ENCODE measurements around the gene DNAJB2. TPM values are rescaled to one million over a fixed set of nuclear protein-coding genes. Genes with fewer than 3 reads are reported as not detected.
A peak's percentile ranks its signal among the peaks of the same experiment; 100 is the strongest.

Gene DNAJB2
- total RNA-seq, 4 donors from 2014 or later = 45.3 to 76.1 (median 54.9) TPM

- no peaks in the 10 kb centered on the region for H3K36me3 ChIP-seq
- H3K27ac ChIP-seq = no peak overlapping the region
- 90% methylated on average over 2 of the region's 25 CpGs; no CpG with 5 or more reads in 1 of the 2 donors for WGBS, 2 donors (ENCODE audit: low coverage in 1 of 2)
- TF ChIP-seq POLR2AphosphoS5 (IDR thresholded peaks at IDR 0.05) (no peak), EP300 (IDR thresholded peaks at IDR 0.05) (no peak), CTCF (IDR thresholded peaks at IDR 0.05) (no peak), POLR2A (IDR thresholded peaks at IDR 0.05) (no peak)
- peaks cover 0 to 23% (median 4%) of the 10 kb centered on the region in 3 donors for H3K4me1 ChIP-seq
- peaks cover 24% of the 10 kb centered on the region for H3K27me3 ChIP-seq
- H3K4me3 ChIP-seq = no peak overlapping the region
- no peaks in the 10 kb centered on the region for H3K9me3 ChIP-seq
- no peak for ATAC-seq
These were observed 17.6 kb downstream of the DNAJB2 start for GRCh38 chr2:219296631-219297391.

- Histone ChIP-seq H3K27ac (no peak overlapping the region), H3K9me3 (no peaks in the 10 kb centered on the region), H3K27me3 (peaks cover 35% of the 10 kb centered on the region), H3K4me1 (peaks cover 0 to 23% (median 4%) of the 10 kb centered on the region in 3 donors), H3K4me3 (no peak overlapping the region), H3K36me3 (no peaks in the 10 kb centered on the region)
- no peak for TF ChIP-seq POLR2AphosphoS5 (IDR thresholded peaks at IDR 0.05)
- no peak for TF ChIP-seq POLR2A (IDR thresholded peaks at IDR 0.05)
- no peak for TF ChIP-seq EP300 (IDR thresholded peaks at IDR 0.05)
- no peak for TF ChIP-seq CTCF (IDR thresholded peaks at IDR 0.05)
- no peak for ATAC-seq
- WGBS, 2 donors (ENCODE audit: low coverage in 1 of 2) = 59% methylated on average over 6 of the region's 14 CpGs; no CpG with 5 or more reads in 1 of the 2 donors
These were observed 18.7 kb downstream of the DNAJB2 start for GRCh38 chr2:219297766-219298456.

- TF ChIP-seq CTCF (IDR thresholded peaks at IDR 0.05) (peak; percentile 97 to 100 (median 99)), POLR2A (IDR thresholded peaks at IDR 0.05) (no peak)
- ATAC-seq = peak; percentile 71
These were observed 19.7 kb downstream of the DNAJB2 start for GRCh38 chr2:219298759-219299371.

GRCh38 chr2:219299372-219299760 is 20.2 kb downstream of the DNAJB2 start:
- ATAC-seq = no peak
- H3K9me3 ChIP-seq = no peaks in the 10 kb centered on the region
- H3K36me3 ChIP-seq = no peaks in the 10 kb centered on the region
- H3K4me1 ChIP-seq = peaks cover 0 to 17% (median 4%) of the 10 kb centered on the region in 3 donors
- H3K27ac ChIP-seq = no peak overlapping the region
- H3K4me3 ChIP-seq = no peak overlapping the region
- peaks cover 45% of the 10 kb centered on the region for H3K27me3 ChIP-seq
- no CpG with 5 or more reads among the region's 6 CpGs for WGBS, 2 donors (ENCODE audit: low coverage in 1 of 2)
- no peak for TF ChIP-seq CTCF (IDR thresholded peaks at IDR 0.05)
- no peak for TF ChIP-seq POLR2AphosphoS5 (IDR thresholded peaks at IDR 0.05)
- TF ChIP-seq POLR2A (IDR thresholded peaks at IDR 0.05) = no peak
- no peak for TF ChIP-seq EP300 (IDR thresholded peaks at IDR 0.05)

More at GRCh38 chr2:219298759-219299371, 19.7 kb downstream of the DNAJB2 start:
- H3K36me3 ChIP-seq = no peaks in the 10 kb centered on the region
- H3K4me3 ChIP-seq = no peak overlapping the region
- H3K27me3 ChIP-seq = peaks cover 43% of the 10 kb centered on the region
- H3K9me3 ChIP-seq = no peaks in the 10 kb centered on the region
- H3K27ac ChIP-seq = no peak overlapping the region
- H3K4me1 ChIP-seq = peaks cover 0 to 22% (median 4%) of the 10 kb centered on the region in 3 donors
- WGBS, 2 donors (ENCODE audit: low coverage in 1 of 2) = 0 to 67% methylated on average over 3 to 10 of the region's 15 CpGs

Data from gastroesophageal sphincter (tissue), 4 donors.